GM23338 (cell line): ENCODE measurements around the gene EXOC6B. TPM values are rescaled to one million over a fixed set of nuclear protein-coding genes. Genes with fewer than 3 reads are reported as not detected.

Experiments
- ATAC-seq: fragments of 200-7000 bp; cut with Tn5 transposase; 3 replicates; pipeline ENCODE4 v1.9.1; 2020
- DNase-seq: peaks from one replicate; pipeline ENCODE4 v3.0.0-alpha.2; 2015; ENCODE audit warnings: low spot score
- H2AFZ ChIP-seq: fragments of 200-600 bp; sonication (generic); 2 replicates; pipeline ENCODE4 v1.8.0; 2016; ENCODE audit warnings: antibody characterized with exemption, mild to moderate bottlenecking, moderate library complexity
- H3F3A ChIP-seq: fragments of 200-600 bp; sonication (generic); replicated peaks from 2 replicates; pipeline ENCODE4 v1.8.0; 2017; ENCODE audit warnings: antibody characterized with exemption, mixed run types, low read depth
- H3K27ac ChIP-seq: fragments of 200-600 bp; sonication (generic); 2 replicates; pipeline ENCODE4 v1.6.1; 2016; ENCODE audit warnings: low read depth
- H3K27me3 ChIP-seq: fragments of 200-600 bp; sonication (generic); 2 replicates; pipeline ENCODE4 v1.8.0; 2016; ENCODE audit warnings: mild to moderate bottlenecking, mixed run types, moderate library complexity; ENCODE audit not compliant: insufficient read depth
- H3K36me3 ChIP-seq: fragments of 200-600 bp; sonication (generic); 2 replicates; pipeline ENCODE4 v1.8.0; 2016; ENCODE audit warnings: mild to moderate bottlenecking; ENCODE audit not compliant: insufficient read depth
- H3K4me1 ChIP-seq: fragments of 200-600 bp; sonication (generic); 2 replicates; pipeline ENCODE4 v1.8.0; 2016; ENCODE audit warnings: mild to moderate bottlenecking, moderate library complexity; ENCODE audit not compliant: insufficient read depth
- H3K4me2 ChIP-seq: fragments of 200-600 bp; sonication (generic); 2 replicates; pipeline ENCODE4 v1.7.1; 2017; ENCODE audit warnings: mixed run types
- H3K4me3 ChIP-seq: fragments of 200-600 bp; sonication (generic); 2 replicates; pipeline ENCODE4 v1.6.1; 2016; ENCODE audit warnings: mixed run types
- H3K79me2 ChIP-seq: fragments of 200-600 bp; sonication (generic); replicated peaks from 2 replicates; pipeline ENCODE4 v1.8.0; 2017; ENCODE audit warnings: mild to moderate bottlenecking; ENCODE audit not compliant: insufficient read depth
- H3K9me2 ChIP-seq: fragments of 200-600 bp; sonication (generic); 2 replicates; pipeline ENCODE4 v1.8.0; 2017; ENCODE audit not compliant: insufficient read depth
- H4K20me1 ChIP-seq: fragments of 200-600 bp; sonication (generic); replicated peaks from 2 replicates; pipeline ENCODE4 v1.8.0; 2017; ENCODE audit warnings: mild to moderate bottlenecking; ENCODE audit not compliant: insufficient read depth
- H3K27ac Mint-ChIP-seq: 2 replicates; pipeline ENCODE4 v1.8.0; 2020; ENCODE audit warnings: inconsistent platforms, mild to moderate bottlenecking, moderate library complexity, mixed read lengths
- H3K27me3 Mint-ChIP-seq: 3 replicates; pipeline ENCODE4 v1.8.0; 2022; ENCODE audit warnings: low read depth, mild to moderate bottlenecking, moderate library complexity, mixed read lengths, inconsistent platforms; ENCODE audit not compliant: insufficient read depth, poor library complexity
- H3K36me3 Mint-ChIP-seq: 3 replicates; pipeline ENCODE4 v1.8.0; 2021; ENCODE audit warnings: low read depth, mild to moderate bottlenecking, inconsistent platforms, moderate library complexity, mixed read lengths
- H3K4me1 Mint-ChIP-seq: 3 replicates; pipeline ENCODE4 v1.8.0; 2020; ENCODE audit warnings: mild to moderate bottlenecking, inconsistent platforms, mixed read lengths
- H3K4me3 Mint-ChIP-seq: 3 replicates; pipeline ENCODE4 v1.8.0; 2021; ENCODE audit warnings: moderate library complexity, mild to moderate bottlenecking, inconsistent platforms, mixed read lengths
- H3K9me3 Mint-ChIP-seq: 3 replicates; pipeline ENCODE4 v1.8.0; 2020; ENCODE audit warnings: moderate library complexity, mild to moderate bottlenecking, inconsistent platforms, mixed read lengths
- CREB1 ChIP-seq: fragments of 250-450 bp; sonication (Bioruptor Pico); IDR thresholded peaks from 2 replicates; pipeline ENCODE4 v1.5.0; 2020; ENCODE audit warnings: low read depth, mild to moderate bottlenecking, moderate library complexity
- EZH2phosphoT487 ChIP-seq: fragments of 200-600 bp; sonication (generic); IDR thresholded peaks from one replicate; pipeline ENCODE4 v1.8.1; 2018; ENCODE audit warnings: antibody characterized with exemption; ENCODE audit not compliant: unreplicated experiment
- NANOG ChIP-seq: IDR thresholded peaks from 2 replicates; pipeline ENCODE4 v1.6.1; 2016; ENCODE audit warnings: antibody characterized with exemption, borderline replicate concordance
- STAT1 ChIP-seq: IDR thresholded peaks from one replicate; pipeline ENCODE4 v1.6.1; 2016; ENCODE audit warnings: antibody characterized with exemption; ENCODE audit not compliant: unreplicated experiment
- ZNF114 ChIP-seq: fragments of 250-450 bp; sonication (Bioruptor Pico); IDR thresholded peaks from 2 replicates; pipeline ENCODE4 v1.5.0; 2020; ENCODE audit warnings: mild to moderate bottlenecking, moderate library complexity
- polyA plus RNA-seq: library from polyadenylated mRNA; unstranded; fragments of >200 nt; fragmentation: Nextera tagmentation; extraction: Ambion mirVana; gene quantifications from 2 replicates; pipeline ENCODE4 v1.2.1, GENCODE V29; 2016
- total RNA-seq: library from RNA; depleted of rRNA; stranded (reverse); fragments of >200 nt; shearing (Covaris generic); gene quantifications from 2 replicates; pipeline ENCODE4 v1.2.3, GENCODE V29; 2014
- TF ChIP-seq, protein P1 (sequence below): IDR thresholded peaks from 2 replicates; pipeline ENCODE4 v1.6.1; 2016; ENCODE audit warnings: antibody characterized with exemption
- TF ChIP-seq, protein P2 (sequence below), 2 experiments: fragments of 200-600 bp in 1 of 2; sonication (generic) in 1 of 2; conservative IDR thresholded peaks; 2 replicates each; pipeline versions ENCODE4 v1.5.1 to v1.6.1; 2016 to 2017; ENCODE audit warnings: antibody characterized with exemption in 2 of 2, low read depth in 2 of 2, mild to moderate bottlenecking in 2 of 2, moderate library complexity in 1 of 2

Gene EXOC6B
- total and polyA plus RNA-seq, 2 experiments from 2014 or later, result 7.2 to 45.9 TPM

GRCh38 chr2:72750466-72750865 is 75.4 kb downstream of the EXOC6B start:
- no peak overlapping the region for H3K4me3 Mint-ChIP-seq
- H3K27me3 ChIP-seq, result no peaks in the 10 kb centered on the region
- peaks cover 23% of the 10 kb centered on the region for H3K4me1 Mint-ChIP-seq
- no peaks in the 10 kb centered on the region for H3K9me3 Mint-ChIP-seq
- peaks cover 5% of the 10 kb centered on the region; the same call in 1 of the 2 replicates for H3K79me2 ChIP-seq
- no peaks in the 10 kb centered on the region for H3K36me3 ChIP-seq
- no peak overlapping the region for H2AFZ ChIP-seq
- H3F3A ChIP-seq, result no peaks in the 10 kb centered on the region
- peak overlapping the region; percentile 10 for H3K4me2 ChIP-seq
- DNase-seq, result no peak
- no peak overlapping the region for H3K4me3 ChIP-seq
- no peaks in the 10 kb centered on the region for H3K9me2 ChIP-seq
- no peak for ATAC-seq
- H3K4me1 ChIP-seq, result peaks cover 34% of the 10 kb centered on the region
- no peak for TF ChIP-seq STAT1
- TF ChIP-seq, protein P1, sequence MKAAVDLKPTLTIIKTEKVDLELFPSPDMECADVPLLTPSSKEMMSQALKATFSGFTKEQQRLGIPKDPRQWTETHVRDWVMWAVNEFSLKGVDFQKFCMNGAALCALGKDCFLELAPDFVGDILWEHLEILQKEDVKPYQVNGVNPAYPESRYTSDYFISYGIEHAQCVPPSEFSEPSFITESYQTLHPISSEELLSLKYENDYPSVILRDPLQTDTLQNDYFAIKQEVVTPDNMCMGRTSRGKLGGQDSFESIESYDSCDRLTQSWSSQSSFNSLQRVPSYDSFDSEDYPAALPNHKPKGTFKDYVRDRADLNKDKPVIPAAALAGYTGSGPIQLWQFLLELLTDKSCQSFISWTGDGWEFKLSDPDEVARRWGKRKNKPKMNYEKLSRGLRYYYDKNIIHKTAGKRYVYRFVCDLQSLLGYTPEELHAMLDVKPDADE, result no peak
- TF ChIP-seq, protein P2, sequence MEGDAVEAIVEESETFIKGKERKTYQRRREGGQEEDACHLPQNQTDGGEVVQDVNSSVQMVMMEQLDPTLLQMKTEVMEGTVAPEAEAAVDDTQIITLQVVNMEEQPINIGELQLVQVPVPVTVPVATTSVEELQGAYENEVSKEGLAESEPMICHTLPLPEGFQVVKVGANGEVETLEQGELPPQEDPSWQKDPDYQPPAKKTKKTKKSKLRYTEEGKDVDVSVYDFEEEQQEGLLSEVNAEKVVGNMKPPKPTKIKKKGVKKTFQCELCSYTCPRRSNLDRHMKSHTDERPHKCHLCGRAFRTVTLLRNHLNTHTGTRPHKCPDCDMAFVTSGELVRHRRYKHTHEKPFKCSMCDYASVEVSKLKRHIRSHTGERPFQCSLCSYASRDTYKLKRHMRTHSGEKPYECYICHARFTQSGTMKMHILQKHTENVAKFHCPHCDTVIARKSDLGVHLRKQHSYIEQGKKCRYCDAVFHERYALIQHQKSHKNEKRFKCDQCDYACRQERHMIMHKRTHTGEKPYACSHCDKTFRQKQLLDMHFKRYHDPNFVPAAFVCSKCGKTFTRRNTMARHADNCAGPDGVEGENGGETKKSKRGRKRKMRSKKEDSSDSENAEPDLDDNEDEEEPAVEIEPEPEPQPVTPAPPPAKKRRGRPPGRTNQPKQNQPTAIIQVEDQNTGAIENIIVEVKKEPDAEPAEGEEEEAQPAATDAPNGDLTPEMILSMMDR (conservative IDR thresholded peaks at IDR 0.05; ENCODE audit: low read depth in 2 of 2), result no peak
- TF ChIP-seq ZNF114 (CRISPR knock-in tag), result no peak
- no peak for TF ChIP-seq EZH2phosphoT487
- no peak for TF ChIP-seq NANOG
- no peak for TF ChIP-seq CREB1 (CRISPR knock-in tag)
- H3K27me3 Mint-ChIP-seq, result no peaks in the 10 kb centered on the region
- H4K20me1 ChIP-seq, result no peaks in the 10 kb centered on the region
- H3K27ac Mint-ChIP-seq, result peak overlapping the region; percentile 57; the same call in 1 of the 2 replicates
- H3K27ac ChIP-seq, result peak overlapping the region; percentile 5; the same call in 1 of the 2 replicates
- no peaks in the 10 kb centered on the region for H3K36me3 Mint-ChIP-seq

DNA sequence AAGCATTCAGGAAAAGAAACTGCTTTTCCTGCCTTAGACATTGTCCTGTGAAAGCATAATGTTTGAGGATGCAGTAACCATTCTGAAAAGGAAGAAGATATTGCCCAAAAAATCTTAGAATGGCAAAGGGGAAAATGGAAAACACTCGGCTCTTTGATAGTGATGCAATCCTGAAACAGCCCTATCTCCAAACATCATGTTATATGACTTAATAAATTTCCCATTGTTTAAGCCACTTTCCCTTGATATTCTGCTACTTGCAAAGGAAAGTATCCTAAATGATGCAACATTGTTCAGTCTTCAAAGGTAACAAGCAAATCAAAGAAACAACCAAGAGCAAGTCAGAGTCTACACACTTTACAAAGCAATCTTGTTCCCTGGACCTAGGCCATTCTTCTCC is 78.5 kb downstream of the EXOC6B start:
- no peaks in the 10 kb centered on the region for H3F3A ChIP-seq
- TF ChIP-seq, protein P1, result no peak
- TF ChIP-seq, protein P2 (conservative IDR thresholded peaks at IDR 0.05; ENCODE audit: low read depth in 2 of 2), result no peak
- no peak for TF ChIP-seq CREB1 (CRISPR knock-in tag)
- H2AFZ ChIP-seq, result no peak overlapping the region
- no peaks in the 10 kb centered on the region for H3K36me3 Mint-ChIP-seq
- H3K4me3 Mint-ChIP-seq, result no peak overlapping the region
- no peaks in the 10 kb centered on the region for H3K27me3 Mint-ChIP-seq
- H3K36me3 ChIP-seq, result no peaks in the 10 kb centered on the region
- no peak for DNase-seq
- no peaks in the 10 kb centered on the region for H3K9me2 ChIP-seq
- no peaks in the 10 kb centered on the region for H4K20me1 ChIP-seq
- H3K27ac ChIP-seq, result no peak overlapping the region
- no peak overlapping the region for H3K4me2 ChIP-seq
- peaks cover 27% of the 10 kb centered on the region for H3K4me1 ChIP-seq
- H3K27me3 ChIP-seq, result no peaks in the 10 kb centered on the region
- H3K9me3 Mint-ChIP-seq, result no peaks in the 10 kb centered on the region
- ATAC-seq, result no peak
- peaks cover 19% of the 10 kb centered on the region for H3K4me1 Mint-ChIP-seq
- no peak overlapping the region for H3K4me3 ChIP-seq
- H3K27ac Mint-ChIP-seq, result no peak overlapping the region
- H3K79me2 ChIP-seq, result peaks cover 5% of the 10 kb centered on the region; the same call in 1 of the 2 replicates
